GM15510 (cell line): Measurements from ENCODE around the gene TBX10.
A peak's percentile ranks its signal among the peaks of the same experiment; 100 is the strongest.

Experiments
- POLR2A ChIP-seq: IDR thresholded peaks from 3 replicates; pipeline ENCODE4 v1.6.1; 2011; ENCODE audit warnings: borderline replicate concordance; ENCODE audit not compliant: insufficient read length; ENCODE audit errors: extremely low read depth

The TBX10 gene

DNA sequence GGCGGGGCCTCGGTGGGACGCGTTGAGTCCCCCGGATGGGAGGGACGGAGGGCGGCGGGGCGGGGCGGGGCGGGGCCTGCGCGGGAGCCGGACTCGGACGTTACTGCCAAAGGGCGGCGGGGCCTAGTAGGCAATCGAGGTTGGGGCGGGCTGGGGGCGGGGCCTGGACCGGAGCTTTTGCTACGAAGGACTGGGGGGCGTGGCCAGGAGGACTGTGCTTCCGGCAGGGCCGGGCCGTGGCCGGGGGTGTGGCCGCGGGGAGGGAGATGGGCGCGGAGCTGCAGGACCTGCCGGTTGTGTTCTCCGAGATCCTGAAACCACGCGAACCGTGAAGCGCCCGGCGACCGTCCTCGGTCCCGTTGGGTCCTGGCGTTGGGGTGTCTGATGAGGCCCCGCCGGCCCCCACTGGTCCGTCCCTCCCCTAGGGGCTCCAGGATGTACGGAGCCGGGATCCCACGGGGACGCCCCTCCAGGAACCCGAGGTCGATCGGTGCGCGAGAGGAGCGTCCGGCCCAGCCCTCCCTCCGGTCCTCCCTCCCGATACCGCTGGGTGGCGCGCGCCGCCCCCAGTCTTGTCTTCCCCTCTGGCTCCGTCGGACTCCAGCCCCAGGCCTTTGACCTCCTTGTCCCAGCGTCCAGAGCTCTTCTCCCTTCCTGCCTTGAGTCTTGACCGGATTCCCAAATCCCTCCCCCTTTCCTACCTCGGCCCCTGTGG, 9.2 kb downstream of the TBX10 start:
- peak; percentile 71 for TF ChIP-seq POLR2A

DNA sequence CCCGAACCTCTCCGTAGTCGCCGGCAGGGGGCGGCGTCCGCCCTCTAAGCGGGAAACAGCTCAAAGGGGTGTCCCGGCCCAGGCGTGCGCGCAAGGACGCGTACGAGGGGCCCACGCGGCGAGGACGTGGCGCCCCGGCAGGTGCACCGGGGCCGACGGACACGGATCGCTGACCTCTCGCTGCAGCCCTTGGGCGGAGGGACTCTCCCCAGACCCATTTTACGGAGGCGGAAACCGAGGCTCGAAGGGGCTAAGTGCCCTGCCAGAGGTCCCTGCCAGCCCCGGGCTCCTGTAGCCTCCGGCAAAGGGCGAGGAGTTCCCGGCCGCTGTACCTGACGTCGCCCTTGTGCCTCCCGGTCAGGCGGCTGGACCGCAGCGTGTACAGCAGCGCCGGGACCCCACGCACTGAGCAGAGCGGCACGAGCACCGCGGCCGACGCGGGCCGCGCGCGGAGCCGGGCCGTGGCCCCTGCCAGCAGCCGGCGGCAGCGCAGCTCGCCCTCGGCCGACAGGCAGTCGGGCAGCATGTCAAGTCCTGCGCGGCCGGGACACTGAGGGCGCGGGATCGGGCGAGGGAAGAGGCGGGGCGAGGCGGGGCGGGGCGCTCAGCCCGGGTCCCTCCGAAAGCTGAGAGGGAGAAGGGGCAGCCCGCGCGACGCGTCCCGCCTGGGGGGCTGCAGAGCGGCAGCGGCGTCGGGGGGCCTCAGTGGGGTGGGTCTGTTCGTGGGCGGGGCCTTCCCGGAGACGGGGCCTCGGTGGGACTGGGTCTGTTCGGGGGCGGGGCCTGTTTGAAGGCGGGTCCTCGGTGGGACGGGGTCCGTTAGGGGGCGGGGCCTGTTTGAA, 10.0 kb downstream of the TBX10 start, which contains the start of gene NUDT8:
NUDT8 (minus strand) TSS at position 552 of the 842 bp plus-strand sequence; CDS start at position 526, 26 bp downstream.
- TF ChIP-seq POLR2A, result peak; percentile 72

DNA sequence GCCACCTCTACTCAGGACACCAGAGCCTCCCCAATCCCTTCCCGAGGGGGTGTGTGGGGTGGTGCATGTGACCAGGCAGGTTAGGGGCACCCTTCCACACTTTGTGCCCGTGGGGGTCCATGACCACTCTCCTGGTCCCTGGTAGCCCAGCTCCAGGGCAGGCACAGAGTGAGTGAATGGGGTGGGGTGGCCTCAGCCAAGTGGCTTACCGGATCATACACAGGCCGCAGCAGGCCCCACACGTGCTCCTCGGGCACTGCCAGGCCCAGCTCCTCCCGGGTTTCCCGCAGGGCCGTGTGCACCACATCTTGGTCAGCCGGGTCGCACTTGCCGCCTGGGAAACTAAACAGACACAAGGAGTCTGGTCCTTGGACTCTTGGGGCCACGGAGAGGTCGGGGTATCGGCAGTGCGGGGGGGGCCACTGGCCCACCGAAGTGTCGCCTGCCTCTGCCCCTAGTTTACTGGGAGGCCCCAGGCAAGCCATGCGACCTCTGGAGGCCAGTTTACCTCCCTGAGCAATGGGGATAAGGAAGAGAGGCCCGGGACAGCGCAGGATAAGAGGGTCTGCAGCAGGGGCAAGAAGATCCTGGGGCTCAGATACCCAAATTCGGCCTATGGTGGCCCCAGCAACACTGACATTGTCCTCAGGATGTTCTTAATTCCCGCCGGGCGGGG, 10.7 kb downstream of the TBX10 start:
- TF ChIP-seq POLR2A, result no peak

DNA sequence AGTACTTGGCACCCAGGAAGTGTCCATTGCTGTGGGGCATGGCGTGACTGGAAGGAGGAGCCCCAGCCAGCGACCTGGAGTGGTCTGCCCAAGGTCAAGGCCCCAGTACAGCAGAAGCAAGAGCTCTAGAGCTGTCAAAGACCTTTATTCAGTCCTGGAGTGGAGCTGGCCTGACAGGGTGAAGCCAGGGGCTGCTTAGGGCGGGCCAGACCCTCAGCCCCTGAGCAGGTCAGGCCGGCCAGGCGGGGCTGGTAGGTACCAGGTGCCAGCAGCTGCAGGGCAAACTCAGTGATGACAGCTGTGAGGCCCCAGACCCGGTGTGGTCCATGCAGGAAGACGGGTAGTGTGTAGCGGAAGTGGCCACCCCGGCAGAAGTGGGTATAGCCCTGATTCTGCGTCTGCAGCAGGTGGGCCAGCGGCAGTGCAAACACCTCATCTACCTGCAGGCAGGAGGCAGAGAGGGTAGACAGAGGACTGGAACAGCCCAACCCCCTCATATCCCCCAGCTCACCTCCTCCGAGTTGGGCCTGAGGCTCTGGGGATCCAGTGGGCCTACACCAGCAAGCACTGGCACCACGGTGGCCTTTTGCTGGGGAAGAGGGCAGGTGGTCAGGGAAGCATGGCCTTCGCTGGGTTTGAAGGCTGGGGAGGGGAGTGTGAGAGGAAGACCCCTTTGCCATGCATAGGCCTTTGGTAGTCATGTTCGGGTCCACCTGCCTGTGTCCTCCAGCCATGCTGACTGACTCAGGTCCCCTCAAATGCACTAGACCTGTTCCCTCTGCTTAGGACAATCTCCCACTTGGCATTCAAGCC, 11.5 kb downstream of the TBX10 start:
- no peak for TF ChIP-seq POLR2A

GRCh38 chr11:67627441-67627811, 12.1 kb downstream of the TBX10 start:
- no peak for TF ChIP-seq POLR2A

GRCh38 chr11:67626970-67627369, 12.6 kb downstream of the TBX10 start:
- TF ChIP-seq POLR2A, result no peak

GRCh38 chr11:67617243-67617953, 22.2 kb downstream of the TBX10 start:
- no peak for TF ChIP-seq POLR2A

DNA sequence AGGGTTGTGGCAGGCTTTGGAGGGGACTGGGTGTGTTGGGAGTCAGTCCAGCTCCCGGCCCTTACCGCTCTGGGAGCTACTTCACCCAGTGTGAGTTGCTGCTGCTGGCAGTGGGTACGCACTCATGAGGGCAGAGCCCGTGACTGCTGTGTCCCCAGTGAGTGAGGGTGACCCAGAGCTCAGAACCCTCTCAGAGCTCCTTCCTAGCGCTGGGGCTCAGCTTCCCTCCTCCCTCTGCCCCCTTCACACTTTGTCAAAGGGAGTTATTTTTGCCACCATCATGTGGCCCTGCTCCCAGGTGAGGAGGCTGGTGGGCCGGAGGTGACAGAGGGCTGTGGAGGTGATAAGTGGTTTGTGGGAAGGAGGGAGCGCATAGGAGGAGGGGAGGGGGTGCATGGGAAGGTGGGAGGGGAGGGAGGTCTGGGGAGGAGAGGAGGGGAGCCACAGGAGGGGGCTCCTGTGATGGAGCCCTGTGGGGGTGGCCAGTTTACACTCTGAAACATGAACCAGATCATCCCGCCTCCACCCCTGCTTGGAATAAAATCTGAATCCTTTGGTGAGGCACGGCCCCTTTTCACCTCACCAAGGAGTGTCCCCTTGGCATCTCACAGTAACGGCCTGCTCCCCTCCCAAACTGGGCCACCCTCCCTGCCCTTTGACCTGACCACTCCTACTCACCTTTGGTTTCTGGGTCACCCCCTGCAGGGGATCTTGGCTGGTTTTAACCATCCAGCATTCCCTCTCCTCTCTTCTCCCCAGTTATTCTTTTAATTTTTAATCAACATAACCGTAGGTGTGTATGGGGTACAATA, 22.9 kb downstream of the TBX10 start:
- no peak for TF ChIP-seq POLR2A

- TF ChIP-seq POLR2A, result no peak
Observed at GRCh38 chr11:67615728-67616430, 23.7 kb downstream of the TBX10 start.

DNA sequence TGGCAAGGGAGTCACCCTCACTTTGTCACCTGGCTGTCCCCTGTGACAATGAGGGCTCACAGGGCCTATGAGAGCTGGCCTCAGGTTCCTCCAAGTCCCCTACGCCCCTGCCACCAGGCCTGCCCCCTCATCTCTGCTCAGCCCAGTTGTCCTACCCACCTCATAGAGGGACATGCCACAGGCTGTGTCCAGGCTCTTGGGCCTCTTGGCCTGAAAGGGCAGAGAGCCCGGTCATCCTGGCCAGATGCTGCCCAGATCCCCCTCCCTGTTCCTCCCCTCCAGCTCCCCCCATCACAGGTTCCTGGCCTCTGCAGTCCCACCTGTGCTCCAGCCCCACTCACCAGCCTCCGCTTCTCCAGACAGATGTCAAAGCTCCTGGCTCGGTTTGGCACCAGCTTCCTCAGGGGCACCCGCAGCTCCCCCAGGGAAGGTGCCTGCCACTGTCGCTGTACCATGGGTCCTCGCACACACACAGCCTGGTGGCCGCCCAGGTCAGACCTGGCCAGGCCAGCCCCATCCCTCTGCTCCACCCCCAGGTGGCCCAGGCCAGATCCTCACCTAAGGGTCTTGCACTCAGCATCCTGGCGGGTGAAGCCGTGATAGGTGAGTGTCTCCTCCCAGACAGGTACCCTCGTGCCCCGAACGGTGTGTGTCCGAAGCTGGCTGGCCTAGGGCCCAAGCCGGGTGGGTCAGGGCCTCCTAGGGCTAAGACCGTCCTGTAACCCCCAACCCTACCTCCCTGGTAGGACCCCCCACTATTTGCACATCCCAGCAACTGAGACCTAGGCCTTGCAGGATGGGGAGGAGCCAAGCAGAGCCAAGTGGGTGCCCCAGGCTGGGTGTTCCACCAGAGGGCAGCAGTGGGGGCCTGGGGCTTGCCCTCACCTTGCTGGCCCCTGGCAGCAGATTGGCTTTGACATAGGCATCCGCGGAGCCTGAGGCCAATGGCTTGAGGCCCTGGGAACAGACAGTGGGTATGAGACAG, 24.5 kb downstream of the TBX10 start:
- TF ChIP-seq POLR2A, result no peak

DNA sequence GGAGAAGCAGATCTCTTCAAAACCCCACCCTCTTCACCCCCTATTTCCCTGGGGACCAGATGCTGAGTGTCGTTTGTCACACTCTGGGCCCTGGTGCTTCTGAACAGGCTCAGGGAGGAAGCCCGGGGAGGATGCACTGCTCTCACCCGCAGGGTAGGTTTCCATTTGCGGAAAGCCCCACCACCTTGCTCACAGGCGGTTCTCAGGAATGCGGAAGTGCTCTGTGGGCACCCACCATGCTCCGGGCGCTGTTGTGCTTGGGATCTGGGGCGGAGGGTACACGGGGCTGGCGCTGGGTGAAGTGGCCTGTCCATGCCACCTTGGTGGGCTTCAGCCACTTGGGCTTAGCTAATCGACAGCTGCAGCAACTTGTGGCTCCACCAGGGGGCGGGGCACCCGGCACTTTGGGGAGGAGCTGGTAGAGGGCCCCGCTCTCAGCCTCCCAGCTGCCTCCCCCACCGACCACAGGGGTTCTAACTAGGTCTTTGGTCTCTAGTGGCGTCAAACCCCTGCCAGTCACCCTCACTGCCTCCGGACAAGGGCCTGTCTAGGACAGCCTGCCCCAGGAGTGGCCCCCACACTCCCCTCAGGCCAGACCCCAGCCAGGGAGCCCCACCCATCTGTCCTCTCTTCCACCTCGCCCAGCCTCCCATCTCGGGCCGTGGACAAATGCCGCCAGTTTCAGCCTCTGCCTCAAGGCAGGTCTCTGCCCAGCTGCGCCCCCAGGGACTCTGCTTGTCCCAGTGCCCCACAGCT, 25.4 kb downstream of the TBX10 start:
- peak; percentile 69 for TF ChIP-seq POLR2A
